Stimulated activated CD4-positive, alpha-beta T cell treated with anti-CD3 and anti-CD28 coated beads, Interleukin-12 subunit alpha, Interleukin-12 subunit beta, amount 100 ng/mL, for 48 hours (primary cell): ENCODE data around the gene USP6NL.

Source experiments
- DNase-seq, 3 donors: peaks; one replicate each; pipeline ENCODE4 v3.0.0-alpha.2; 2020; ENCODE audit warnings: low read depth in 2 of 3, low spot score in 1 of 3

USP6NL gene

GRCh38 chr10:11594589-11595394 lies 16.7 kb downstream of the USP6NL start:
- DNase-seq: no peak

DNA sequence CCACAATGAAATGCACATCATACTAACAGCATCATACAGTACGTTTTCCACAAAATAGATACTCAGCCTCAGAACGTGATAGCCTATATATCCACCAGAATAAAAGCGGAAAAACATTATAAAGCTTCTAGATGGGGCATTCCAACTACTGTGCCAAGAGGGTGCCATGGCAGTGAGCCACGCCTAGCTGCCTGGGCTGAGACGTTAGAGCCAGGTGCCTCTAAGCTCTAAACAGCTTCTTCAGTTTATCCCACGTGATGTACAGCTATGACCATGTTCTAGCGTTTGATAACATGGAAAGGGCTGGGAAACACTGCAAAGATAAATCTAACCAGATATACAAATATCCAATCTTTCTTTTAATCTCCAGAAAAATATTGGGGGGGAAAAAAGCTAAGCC lies 17.8 kb downstream of the USP6NL start:
- DNase-seq: no peak

DNA sequence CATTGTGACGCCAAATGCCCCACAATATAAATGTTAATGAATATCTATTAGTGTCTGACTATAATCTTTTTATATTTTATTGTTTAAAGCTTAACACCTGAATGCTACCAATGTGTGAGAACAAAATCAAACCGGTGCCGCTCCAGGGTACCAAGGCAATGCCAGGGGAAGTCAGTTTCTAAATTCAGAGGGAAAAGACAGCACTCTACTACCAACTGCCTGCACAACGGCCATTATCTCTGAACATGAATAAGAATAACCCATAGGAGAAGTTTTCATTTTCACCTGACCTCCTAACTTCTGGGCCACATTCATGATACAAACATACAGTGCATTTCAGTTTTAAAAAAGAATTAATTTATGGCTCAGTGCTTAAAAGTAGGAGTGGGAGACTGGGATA lies 21.7 kb downstream of the USP6NL start:
- DNase-seq: no peak

- no peak for DNase-seq
Measured at GRCh38 chr10:11588873-11589574, 22.4 kb downstream of the USP6NL start.

DNA sequence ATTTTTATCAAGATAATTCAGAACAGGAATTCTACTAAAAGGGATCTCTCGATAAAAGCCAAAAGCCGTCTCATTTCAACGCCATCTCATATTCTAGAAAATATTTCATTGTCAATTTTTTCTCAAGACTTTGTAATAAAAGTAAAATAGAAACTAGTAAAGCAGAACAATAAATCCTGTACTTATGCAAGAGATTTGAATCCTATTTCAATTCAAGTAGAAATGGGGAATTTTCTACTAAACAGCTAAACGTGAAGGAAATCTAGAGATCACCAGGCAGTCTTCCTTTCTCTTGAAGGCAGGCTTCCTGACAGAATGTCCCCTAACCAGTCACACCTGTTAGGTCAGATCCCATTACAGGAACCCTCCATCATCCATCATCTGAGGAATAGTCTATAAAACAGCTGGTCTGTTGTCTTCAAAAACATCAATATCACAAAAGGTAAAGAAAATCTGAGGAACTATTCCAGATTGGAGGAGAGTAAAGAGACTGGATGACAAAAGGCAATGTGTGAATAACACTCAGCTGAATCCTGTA lies 23.7 kb downstream of the USP6NL start:
- no peak for DNase-seq

DNA sequence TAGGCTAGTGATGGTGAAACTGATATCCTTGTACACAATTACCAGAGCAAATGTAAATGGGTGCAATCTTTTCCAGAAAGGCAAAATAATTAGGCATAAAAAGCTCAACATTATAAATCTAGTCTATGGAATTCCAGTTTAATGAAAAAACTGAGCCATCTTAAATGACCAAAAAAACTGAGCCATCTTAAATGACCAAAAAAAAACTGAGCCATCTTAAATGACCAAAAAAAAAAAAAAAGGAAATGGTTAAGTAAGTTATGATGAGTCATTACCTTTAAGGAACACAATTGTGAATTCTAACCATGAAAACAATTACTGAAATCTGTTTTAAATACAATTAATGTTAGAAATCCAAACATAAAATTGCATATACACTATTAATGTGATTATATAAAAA lies 25.3 kb downstream of the USP6NL start:
- DNase-seq: no peak

DNA sequence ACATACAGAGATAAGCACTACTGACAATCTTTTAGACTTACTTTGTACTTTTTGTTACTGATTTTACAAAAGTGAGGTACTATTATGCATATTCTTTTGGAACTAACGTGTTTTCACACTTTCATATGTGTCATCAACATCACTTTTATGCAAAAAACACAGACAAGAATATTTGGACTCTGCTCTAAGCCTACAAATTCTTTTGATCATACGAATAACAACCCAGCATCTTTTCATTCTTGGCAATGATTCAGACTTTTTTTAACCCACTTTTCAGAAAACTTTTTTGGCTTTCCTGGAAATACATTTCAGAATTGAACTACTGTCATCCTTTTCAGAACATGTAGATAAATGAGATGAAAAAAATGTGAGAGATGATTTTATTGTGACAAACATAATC lies 30.2 kb downstream of the USP6NL start:
- DNase-seq: no peak

DNA sequence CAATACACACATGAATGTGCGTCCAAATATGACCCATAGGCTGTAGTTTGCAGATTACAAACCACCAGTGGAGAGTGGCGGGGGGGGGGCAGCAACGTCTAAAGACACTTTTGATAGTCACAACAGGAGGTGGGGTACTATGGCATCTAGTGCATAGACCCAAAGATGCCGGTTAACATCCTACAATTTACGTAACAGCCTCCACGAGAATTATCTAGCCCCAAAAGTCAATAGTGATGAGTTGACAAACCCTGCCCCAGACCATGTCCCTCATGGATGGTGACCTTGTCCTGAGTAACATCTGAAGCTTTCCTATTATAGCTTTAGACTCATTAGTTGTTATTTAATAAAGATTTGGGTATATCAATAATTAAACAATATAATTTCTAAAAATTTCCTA lies 31.6 kb downstream of the USP6NL start:
- no peak for DNase-seq

GRCh38 chr10:11578802-11579255 lies 32.6 kb downstream of the USP6NL start:
- peak; percentile 27 to 54 (median 50) for DNase-seq

- DNase-seq: no peak
Measured at GRCh38 chr10:11576092-11576809, 35.2 kb downstream of the USP6NL start.

- DNase-seq: no peak
Measured at GRCh38 chr10:11573497-11573896, 38.0 kb downstream of the USP6NL start.

GRCh38 chr10:11570751-11571150 lies 40.7 kb downstream of the USP6NL start:
- no peak for DNase-seq

DNA sequence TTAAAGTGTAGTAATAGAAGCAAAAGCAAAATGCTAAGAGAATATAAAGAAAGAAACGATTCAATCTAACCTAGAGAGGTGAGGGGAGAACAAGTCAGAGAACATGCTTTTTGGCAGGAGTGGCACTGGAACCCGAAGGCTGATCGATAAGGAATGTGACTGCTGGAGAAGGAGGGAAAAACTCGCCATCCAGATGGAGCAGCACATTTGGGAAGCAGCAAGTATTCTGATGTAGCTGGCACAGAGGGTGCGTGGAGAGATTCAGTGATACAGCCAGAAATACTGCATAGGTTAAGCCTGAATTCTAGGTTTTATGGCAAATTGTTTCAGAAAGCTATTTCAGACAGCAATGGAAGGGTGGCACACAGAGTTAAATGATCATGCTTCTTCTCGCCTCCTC lies 42.0 kb downstream of the USP6NL start:
- DNase-seq: no peak

GRCh38 chr10:11568578-11568977 lies 42.9 kb downstream of the USP6NL start:
- DNase-seq: no peak

DNA sequence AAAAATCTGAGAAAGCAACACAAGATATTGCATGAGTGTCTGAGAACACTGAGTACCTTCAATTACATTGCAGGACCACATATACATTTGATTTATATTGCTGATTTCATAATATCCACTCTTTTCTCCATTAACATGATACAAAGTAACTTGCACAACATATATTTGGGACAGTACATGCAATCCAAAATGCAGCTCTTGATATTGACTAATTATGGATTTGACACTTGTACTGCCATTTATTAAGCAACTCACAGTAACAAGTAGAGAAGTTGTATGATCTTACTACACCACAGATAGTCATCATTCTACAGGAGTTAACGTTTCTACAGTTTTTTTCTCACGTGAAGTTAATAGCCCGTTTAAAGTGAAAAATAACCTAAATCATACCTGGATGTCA lies 46.7 kb downstream of the USP6NL start:
- DNase-seq: no peak

DNA sequence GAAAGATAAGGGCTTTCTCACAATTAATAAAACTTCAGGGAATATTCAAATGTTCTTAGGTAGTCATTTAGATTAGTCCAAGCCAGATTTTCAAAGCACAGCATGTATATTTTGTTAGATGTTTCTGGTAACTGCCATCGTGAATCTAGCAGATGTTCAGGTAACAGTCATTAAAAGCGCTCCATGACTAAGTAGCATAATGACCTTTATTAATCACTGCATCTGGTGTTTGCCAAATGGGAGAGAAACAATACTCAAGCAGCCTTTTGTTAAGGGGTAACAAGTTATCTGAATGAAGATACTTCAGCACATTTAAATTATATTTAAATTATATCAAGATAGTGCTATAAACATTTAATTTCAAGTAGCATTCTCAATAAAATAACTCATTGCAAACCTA lies 47.5 kb downstream of the USP6NL start:
- no peak for DNase-seq

DNA sequence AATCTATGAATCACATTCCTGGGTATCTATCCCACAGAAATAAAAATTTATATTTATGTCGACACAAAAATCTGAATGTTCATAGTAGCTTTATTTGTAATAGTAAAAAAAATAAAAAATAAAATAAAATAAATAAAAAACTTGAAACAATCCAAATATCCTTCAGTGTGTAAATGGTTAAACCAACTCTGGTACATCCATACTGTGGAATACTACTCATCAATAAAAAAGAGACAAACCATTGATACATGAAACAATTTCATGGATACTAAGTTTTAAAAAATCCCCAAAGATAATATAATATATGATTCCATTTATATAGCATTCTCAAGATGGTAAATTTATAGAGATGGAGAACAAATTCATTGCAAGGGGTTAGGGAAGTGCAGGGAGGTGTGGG lies 48.6 kb downstream of the USP6NL start:
- DNase-seq: no peak

GRCh38 chr10:11560076-11560709 lies 51.3 kb downstream of the USP6NL start:
- no peak for DNase-seq

DNA sequence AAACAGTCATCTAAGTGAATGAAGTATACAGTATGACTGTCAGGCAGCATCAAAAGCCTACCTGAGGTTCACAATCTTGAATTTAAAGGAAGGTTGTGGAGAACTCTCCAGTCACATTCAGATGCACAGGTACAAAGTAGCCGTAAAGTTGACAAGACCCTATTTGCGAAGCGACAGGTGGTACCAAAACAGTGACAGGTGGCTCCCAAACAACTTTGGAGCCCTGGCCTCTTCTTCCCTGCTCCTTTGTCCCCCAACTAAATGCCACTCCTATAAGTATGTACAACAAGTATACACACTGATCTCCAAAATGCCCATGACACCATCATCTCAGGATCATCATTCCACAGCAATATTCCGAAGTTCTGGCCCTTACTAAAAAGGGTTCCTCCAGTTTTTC lies 53.5 kb downstream of the USP6NL start:
- DNase-seq: no peak

- DNase-seq: no peak
Measured at GRCh38 chr10:11557513-11557912, 53.9 kb downstream of the USP6NL start.

DNA sequence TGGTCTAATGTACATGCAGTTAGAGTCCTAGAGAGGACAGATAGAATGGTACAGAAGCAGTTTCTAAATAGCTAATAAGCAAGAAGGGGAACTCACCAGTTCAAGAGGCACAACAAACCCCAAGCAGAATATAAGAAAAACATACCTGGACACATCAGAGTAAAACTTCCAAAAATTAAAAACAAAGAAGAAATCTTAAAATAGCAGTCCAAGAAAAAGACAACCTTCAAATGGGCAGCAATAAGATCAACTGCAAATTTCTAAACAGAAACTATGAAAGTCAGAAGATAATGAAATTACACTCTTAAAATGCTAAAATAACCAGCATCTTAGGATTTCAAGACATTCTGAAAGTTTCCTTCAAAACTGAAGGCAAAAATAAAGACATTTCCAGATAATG lies 55.9 kb downstream of the USP6NL start:
- DNase-seq: no peak
